ENCODE data around the gene BLOC1S1.
A peak's percentile ranks its signal among the peaks of the same experiment; 100 is the strongest.

BLOC1S1 gene

DNA sequence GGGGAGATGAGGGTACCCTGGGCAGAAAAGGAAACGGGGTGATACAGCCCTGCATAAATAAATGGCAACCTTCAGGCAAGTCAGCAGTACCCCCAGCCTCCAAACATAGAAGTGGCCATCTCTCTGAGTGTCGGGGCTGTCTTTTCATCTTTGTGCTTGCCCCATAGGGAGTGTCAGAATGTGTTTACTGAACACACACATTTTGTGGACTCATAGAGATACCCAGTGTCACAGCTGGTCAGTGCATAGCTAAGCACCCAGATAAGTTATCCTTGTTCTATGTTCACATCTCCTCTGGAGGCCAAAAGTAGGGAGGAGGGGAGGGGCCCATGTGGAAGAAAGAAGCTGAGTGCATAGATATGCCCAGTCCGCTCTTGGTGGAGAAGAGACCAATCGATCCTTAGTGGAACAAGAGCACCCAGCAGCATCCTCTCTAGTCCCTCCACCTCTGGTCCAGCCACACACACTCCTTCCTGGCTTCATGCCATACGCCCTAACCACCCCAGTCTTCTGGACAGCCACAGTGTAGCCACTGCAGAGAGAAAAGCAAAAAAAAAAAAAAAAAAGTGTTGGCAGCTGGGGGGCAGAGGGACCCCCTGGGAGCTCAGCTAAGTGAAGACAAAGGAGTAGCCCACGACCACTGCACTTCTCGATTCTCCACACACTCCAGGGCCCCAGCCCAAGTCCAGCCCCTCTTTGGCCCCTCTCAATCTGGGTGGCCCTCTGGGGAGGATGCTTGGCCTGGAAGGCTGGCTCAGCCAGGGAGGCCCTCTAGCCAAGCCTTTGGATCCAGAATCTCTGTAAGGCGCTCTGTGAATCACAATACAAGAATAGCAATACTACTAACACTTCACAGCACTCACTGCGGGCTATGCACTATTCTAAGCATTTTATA is 10.8 kb upstream of the BLOC1S1 start:
- no peak overlapping the region for H3K4me3 ChIP-seq (ENCODE audit: low read length)
- no peak for DNase-seq (ENCODE audit: low read depth)
- TF ChIP-seq, protein P1, sequence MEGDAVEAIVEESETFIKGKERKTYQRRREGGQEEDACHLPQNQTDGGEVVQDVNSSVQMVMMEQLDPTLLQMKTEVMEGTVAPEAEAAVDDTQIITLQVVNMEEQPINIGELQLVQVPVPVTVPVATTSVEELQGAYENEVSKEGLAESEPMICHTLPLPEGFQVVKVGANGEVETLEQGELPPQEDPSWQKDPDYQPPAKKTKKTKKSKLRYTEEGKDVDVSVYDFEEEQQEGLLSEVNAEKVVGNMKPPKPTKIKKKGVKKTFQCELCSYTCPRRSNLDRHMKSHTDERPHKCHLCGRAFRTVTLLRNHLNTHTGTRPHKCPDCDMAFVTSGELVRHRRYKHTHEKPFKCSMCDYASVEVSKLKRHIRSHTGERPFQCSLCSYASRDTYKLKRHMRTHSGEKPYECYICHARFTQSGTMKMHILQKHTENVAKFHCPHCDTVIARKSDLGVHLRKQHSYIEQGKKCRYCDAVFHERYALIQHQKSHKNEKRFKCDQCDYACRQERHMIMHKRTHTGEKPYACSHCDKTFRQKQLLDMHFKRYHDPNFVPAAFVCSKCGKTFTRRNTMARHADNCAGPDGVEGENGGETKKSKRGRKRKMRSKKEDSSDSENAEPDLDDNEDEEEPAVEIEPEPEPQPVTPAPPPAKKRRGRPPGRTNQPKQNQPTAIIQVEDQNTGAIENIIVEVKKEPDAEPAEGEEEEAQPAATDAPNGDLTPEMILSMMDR (IDR thresholded peaks at IDR 0.05; ENCODE audit: insufficient read depth, low read depth, low read length, missing control alignments) = no peak

DNA sequence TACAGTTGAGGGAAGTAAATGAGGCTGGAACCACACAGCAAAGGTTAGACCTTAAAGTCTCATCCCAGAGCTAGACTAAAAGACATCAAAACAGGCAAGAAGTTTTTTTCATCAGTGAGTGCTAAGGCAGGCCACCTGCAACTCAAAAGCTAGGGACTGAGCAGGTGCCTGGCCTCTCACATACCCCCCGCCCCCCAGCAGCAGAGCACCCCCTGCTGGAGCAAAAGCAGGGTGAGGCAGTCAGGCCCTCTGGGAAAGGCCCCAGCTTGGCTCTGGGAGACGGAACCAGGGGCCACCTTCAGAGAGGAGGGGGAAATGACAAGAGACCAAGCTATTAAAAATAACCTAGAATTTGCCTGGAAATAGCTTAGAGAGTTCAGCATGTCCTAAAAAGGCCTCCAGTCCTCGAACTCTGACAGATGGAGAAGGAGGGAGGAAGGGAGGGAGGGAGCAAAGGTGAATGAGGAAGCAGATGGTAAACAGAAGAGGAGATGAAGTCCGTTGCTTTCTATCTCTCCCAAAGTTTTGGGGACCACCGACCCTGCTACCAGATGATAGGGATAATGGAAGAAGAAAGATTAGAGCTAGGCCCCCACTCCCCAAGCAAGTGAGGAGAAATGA is 10.0 kb upstream of the BLOC1S1 start:
- TF ChIP-seq, protein P1 (IDR thresholded peaks at IDR 0.05; ENCODE audit: insufficient read depth, low read depth, low read length, missing control alignments) = peak; percentile 21
- no peak overlapping the region for H3K4me3 ChIP-seq (ENCODE audit: low read length)
- DNase-seq (ENCODE audit: low read depth) = no peak

DNA sequence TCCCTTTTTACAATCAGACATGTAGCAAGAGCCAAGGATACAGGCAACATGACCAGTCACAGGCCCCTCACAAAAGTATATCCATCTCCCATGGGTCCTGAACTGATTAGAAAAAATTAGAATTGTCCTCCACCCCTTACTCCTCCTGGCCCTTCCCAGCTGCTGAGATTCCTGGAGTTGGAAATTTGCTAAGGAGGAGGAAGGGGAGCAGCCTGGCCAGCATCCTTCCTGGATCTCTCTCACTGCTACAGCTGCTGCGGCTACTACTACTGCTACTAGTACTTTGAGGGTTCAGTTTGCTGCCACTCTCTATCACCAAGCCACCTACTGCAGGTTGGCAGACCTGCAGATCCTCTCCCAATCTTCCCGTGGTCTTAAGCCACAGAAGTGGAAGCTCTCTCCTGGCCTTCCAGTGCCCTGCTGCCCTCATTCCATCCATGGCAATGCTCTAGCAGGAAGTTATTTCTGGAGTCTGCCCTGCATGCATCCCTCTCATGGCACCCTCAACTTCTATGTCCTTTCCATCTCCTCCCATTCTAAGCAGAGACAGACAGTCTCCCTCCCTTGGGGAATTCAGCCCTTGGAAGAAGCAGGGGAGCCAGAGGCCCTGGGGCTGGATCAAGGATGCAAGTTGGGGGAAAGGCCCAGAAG is 9.2 kb upstream of the BLOC1S1 start:
- TF ChIP-seq, protein P1 (IDR thresholded peaks at IDR 0.05; ENCODE audit: insufficient read depth, low read depth, low read length, missing control alignments) = no peak
- no peak overlapping the region for H3K4me3 ChIP-seq (ENCODE audit: low read length)
- no peak for DNase-seq (ENCODE audit: low read depth)

DNA sequence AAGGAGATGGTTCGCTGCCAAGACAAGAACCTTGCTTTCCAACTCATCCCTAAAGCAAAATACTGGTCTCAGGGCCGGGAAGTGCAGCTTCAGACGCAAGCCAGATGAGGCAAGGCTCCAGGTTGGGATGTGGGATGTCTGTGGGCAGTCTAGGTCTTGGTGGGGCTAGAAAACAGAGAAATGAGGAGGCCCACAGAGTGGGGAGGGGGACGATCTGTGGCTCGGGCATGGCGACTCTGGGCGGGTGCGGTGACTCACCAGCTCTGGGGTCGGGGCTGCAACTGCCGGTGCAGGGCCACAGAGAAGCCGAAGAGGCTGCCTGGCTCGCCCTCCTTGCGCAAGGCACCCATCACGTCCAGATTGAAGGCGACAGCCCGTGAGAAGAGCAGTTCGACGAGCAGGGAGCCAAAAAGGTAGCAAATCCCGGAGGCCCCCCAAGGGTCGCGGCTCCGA is 8.6 kb upstream of the BLOC1S1 start:
- TF ChIP-seq, protein P1 (IDR thresholded peaks at IDR 0.05; ENCODE audit: insufficient read depth, low read depth, low read length, missing control alignments) = no peak
- H3K4me3 ChIP-seq (ENCODE audit: low read length) = peak overlapping the region; percentile 19
- no peak for DNase-seq (ENCODE audit: low read depth)

DNA sequence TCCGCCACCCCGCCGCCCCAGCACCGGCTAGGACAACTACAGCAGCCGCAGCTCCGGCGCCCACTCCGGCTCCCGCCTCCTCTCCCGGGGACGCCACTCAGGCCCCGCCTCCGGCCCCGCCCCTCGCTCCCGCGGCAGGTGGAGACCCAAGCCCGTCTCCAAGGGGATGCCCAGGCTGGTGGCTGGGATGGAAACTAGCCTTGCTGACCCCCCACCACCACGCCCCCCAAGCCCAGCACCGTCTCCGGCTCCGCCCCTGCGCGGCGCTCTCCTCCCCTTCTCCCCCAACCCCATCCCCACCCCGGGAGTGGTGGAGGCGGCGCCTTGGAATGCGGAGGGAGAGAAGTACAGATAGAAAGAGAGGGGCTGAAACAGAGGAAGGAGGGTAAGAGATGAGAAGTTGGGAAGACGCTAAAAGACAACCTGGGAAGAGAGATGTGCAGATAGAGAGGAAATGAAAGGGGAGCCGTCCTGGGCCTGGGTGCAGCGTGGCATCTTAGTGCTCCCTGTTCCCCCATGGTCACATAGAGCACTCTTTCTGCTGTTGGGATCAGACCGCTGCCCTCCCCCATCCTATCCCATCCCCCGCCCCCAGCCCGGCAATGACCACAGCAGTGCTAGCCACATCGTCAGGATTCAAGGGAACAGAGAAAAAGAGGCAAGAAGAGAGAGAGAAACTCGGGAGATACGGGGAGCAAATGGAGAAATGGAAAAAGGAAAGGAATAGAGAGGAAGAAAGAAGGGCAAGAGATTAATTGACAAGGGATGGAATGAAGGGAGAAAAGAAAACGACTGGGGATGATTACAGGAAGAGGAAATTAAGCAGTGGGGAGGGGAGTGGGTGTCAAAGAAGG is 7.8 kb upstream of the BLOC1S1 start, which contains the start of gene ITGA7:
ITGA7 (minus strand) TSS at position 64 of the 854 bp plus-strand sequence. CDS start 222 bp downstream, outside the sequence.
- H3K4me3 ChIP-seq (ENCODE audit: low read length) = peak within 1 kb of the TSS; percentile 33
- TF ChIP-seq, protein P1 (IDR thresholded peaks at IDR 0.05; ENCODE audit: insufficient read depth, low read depth, low read length, missing control alignments) = no peak
- DNase-seq (ENCODE audit: low read depth) = no peak

DNA sequence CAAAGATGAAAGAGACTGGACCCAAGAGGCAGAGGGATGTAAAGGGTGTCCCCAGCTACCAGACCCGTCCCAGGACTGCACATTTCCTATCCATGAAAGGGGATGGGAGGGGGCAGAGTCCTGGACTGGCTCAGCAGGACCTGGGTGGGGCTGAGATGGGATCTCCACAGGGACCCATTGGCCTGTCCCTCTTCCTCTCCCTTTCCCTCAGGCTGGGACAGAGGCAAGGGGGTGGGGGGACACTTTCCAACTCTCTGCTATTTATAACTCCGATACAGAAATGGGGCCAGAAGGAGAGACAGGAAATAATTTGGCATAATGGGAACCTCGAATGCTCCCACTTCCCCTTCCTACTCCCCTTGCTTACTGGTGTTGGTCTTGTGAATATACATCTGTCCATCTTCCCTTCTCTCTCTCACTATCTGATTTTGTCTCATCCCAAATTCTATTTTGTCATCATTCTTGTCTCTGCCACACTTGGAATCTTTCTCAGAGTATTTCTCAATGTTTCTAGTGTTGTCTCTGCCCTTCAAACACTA is 7.1 kb upstream of the BLOC1S1 start:
- DNase-seq (ENCODE audit: low read depth) = no peak
- H3K4me3 ChIP-seq (ENCODE audit: low read length) = no peak overlapping the region
- TF ChIP-seq, protein P1 (IDR thresholded peaks at IDR 0.05; ENCODE audit: insufficient read depth, low read depth, low read length, missing control alignments) = no peak
